Prostate gland (tissue), 2 donors: ENCODE results near the gene VSIG10L2.

Experiments used
- CTCF ChIP-seq, 4 experiments: fragments of 200-600 bp in 2 of 4; fragments of 450-650 bp in 2 of 4; sonication (generic) in 2 of 4; IDR thresholded peaks; 1 replicate in 3 of 4; 2 replicates in 1 of 4; pipeline ENCODE4 v1.5.1; 2016 to 2019; ENCODE audit warnings: antibody characterized with exemption in 4 of 4, mild to moderate bottlenecking in 2 of 4, moderate library complexity in 2 of 4
- POLR2A ChIP-seq: fragments of 450-650 bp; IDR thresholded peaks from one replicate; pipeline ENCODE4 v1.6.1; 2016; ENCODE audit warnings: antibody characterized with exemption, mild to moderate bottlenecking
- POLR2AphosphoS5 ChIP-seq: sonication (generic); formaldehyde crosslinking; IDR thresholded peaks from one replicate; pipeline ENCODE4 v1.6.1; 2017; ENCODE audit warnings: antibody characterized with exemption

- TF ChIP-seq CTCF (IDR thresholded peaks at IDR 0.05) (no peak), POLR2A (no peak), POLR2AphosphoS5 (no peak)
Measured at GRCh38 chr11:125923633-125924032, 22.2 kb upstream of the VSIG10L2 start.
